Effector memory CD4-positive, alpha-beta T cell (primary cell): Measurements from ENCODE around the gene FARSB.
"Not testable (repeated sequence)": the region's sequence is repeated elsewhere in the genome, so short reads cannot be mapped to it uniquely, and the experiment has no call there.

ENCODE experiments used
- DNase-seq, 3 donors: peaks; one replicate each; pipeline ENCODE4 v3.0.0-alpha.2; 2020
- H3K27ac ChIP-seq: 2 replicates; pipeline ENCODE4 v1.7.0; 2013; ENCODE audit warnings: mild to moderate bottlenecking, low read length, moderate library complexity; ENCODE audit not compliant: insufficient read depth, poor library complexity, severe bottlenecking
- H3K27me3 ChIP-seq: replicated peaks from 2 replicates; pipeline ENCODE4 v1.7.0; 2013; ENCODE audit warnings: mild to moderate bottlenecking, low read length; ENCODE audit not compliant: insufficient read depth, control insufficient read depth, poor library complexity, severe bottlenecking
- H3K36me3 ChIP-seq: 2 replicates; pipeline ENCODE4 v1.7.0; 2013; ENCODE audit warnings: mild to moderate bottlenecking, low read length, moderate library complexity; ENCODE audit not compliant: control insufficient read depth, insufficient read depth
- H3K4me1 ChIP-seq: 2 replicates; pipeline ENCODE4 v1.7.0; 2013; ENCODE audit warnings: low read length, mild to moderate bottlenecking; ENCODE audit not compliant: control insufficient read depth, insufficient read depth, poor library complexity, severe bottlenecking
- H3K4me3 ChIP-seq: 2 replicates; pipeline ENCODE4 v1.7.0; 2013; ENCODE audit warnings: low read length, low read depth, mild to moderate bottlenecking; ENCODE audit not compliant: insufficient read depth, poor library complexity, severe bottlenecking
- H3K9me3 ChIP-seq: 2 replicates; pipeline ENCODE4 v1.7.0; 2013; ENCODE audit warnings: mild to moderate bottlenecking, low read length, moderate library complexity; ENCODE audit not compliant: control insufficient read depth
- total RNA-seq, 3 donors: gene quantifications; one replicate each; lab custom pipeline; 2026; lab: John Stamatoyannopoulos, UW

The FARSB gene
- total RNA-seq, result 22.0 to 30.2 (median 22.3) reads per million in 3 donors

- H3K27ac ChIP-seq, result peak within 1 kb of the TSS; percentile 98
- peak; percentile 89 to 92 (median 90) for DNase-seq
- peaks cover 9% of the 10 kb centered on the region for H3K4me1 ChIP-seq
- H3K27me3 ChIP-seq, result no peaks in the 10 kb centered on the region
- H3K9me3 ChIP-seq, result no peaks in the 10 kb centered on the region
- H3K36me3 ChIP-seq, result no peaks in the 10 kb centered on the region
- H3K4me3 ChIP-seq, result peak within 1 kb of the TSS; percentile 76
These were observed at the start of gene FARSB for GRCh38 chr2:222655787-222656525. FARSB (minus strand) TSS chr2:222656092; CDS start chr2:222656073, 19 bp downstream.

- peaks cover 2% of the 10 kb centered on the region for H3K4me1 ChIP-seq
- H3K36me3 ChIP-seq, result no peaks in the 10 kb centered on the region
- no peak overlapping the region for H3K27ac ChIP-seq
- DNase-seq, result no peak
- H3K27me3 ChIP-seq, result peaks cover 4% of the 10 kb centered on the region
- H3K4me3 ChIP-seq, result no peak overlapping the region
- H3K9me3 ChIP-seq, result no peaks in the 10 kb centered on the region
These were observed 48.0 kb upstream of the FARSB start for GRCh38 chr2:222703886-222704285.

GRCh38 chr2:222703091-222703490 is 47.2 kb upstream of the FARSB start:
- H3K36me3 ChIP-seq, result no peaks in the 10 kb centered on the region
- no peaks in the 10 kb centered on the region for H3K9me3 ChIP-seq
- H3K4me1 ChIP-seq, result peaks cover 2% of the 10 kb centered on the region
- H3K4me3 ChIP-seq, result no peak overlapping the region
- no peak for DNase-seq
- no peak overlapping the region for H3K27ac ChIP-seq
- peaks cover 4% of the 10 kb centered on the region for H3K27me3 ChIP-seq

GRCh38 chr2:222701721-222702131 is 45.8 kb upstream of the FARSB start:
- Histone ChIP-seq H3K4me1 (peaks cover 2% of the 10 kb centered on the region), H3K4me3 (no peak overlapping the region), H3K27ac (no peak overlapping the region), H3K36me3 (no peaks in the 10 kb centered on the region), H3K9me3 (no peaks in the 10 kb centered on the region), H3K27me3 (peaks cover 4% of the 10 kb centered on the region)
- no peak for DNase-seq

- Histone ChIP-seq H3K4me3 (no peak overlapping the region), H3K4me1 (peaks cover 2% of the 10 kb centered on the region), H3K36me3 (no peaks in the 10 kb centered on the region), H3K9me3 (no peaks in the 10 kb centered on the region), H3K27me3 (peaks cover 4% of the 10 kb centered on the region), H3K27ac (no peak overlapping the region)
- no peak for DNase-seq
These were observed 45.3 kb upstream of the FARSB start for GRCh38 chr2:222701233-222701632.

GRCh38 chr2:222698276-222698675 is 42.4 kb upstream of the FARSB start:
- peaks cover 4% of the 10 kb centered on the region for H3K27me3 ChIP-seq
- H3K27ac ChIP-seq, result no peak overlapping the region
- no peak for DNase-seq
- H3K4me1 ChIP-seq, result peaks cover 2% of the 10 kb centered on the region
- no peaks in the 10 kb centered on the region for H3K36me3 ChIP-seq
- H3K9me3 ChIP-seq, result no peaks in the 10 kb centered on the region
- H3K4me3 ChIP-seq, result no peak overlapping the region

GRCh38 chr2:222693837-222694236 is 37.9 kb upstream of the FARSB start:
- H3K27me3 ChIP-seq, result no peaks in the 10 kb centered on the region
- H3K27ac ChIP-seq, result no peak overlapping the region
- H3K4me3 ChIP-seq, result no peak overlapping the region
- H3K4me1 ChIP-seq, result no peaks in the 10 kb centered on the region
- no peaks in the 10 kb centered on the region for H3K36me3 ChIP-seq
- no peaks in the 10 kb centered on the region for H3K9me3 ChIP-seq
- DNase-seq, result no peak

GRCh38 chr2:222693413-222693812 is 37.5 kb upstream of the FARSB start:
- not testable (repeated sequence) for H3K9me3 ChIP-seq, DNase-seq, H3K27me3 ChIP-seq

GRCh38 chr2:222690564-222691200 is 34.8 kb upstream of the FARSB start:
- peak; percentile 24 to 55 (median 40) for DNase-seq
- no peaks in the 10 kb centered on the region for H3K9me3 ChIP-seq
- no peak overlapping the region for H3K27ac ChIP-seq
- no peak overlapping the region for H3K4me3 ChIP-seq
- H3K4me1 ChIP-seq, result no peaks in the 10 kb centered on the region
- H3K36me3 ChIP-seq, result no peaks in the 10 kb centered on the region
- H3K27me3 ChIP-seq, result no peaks in the 10 kb centered on the region

More at GRCh38 chr2:222693413-222693812, 37.5 kb upstream of the FARSB start:
- H3K36me3 ChIP-seq, H3K27ac ChIP-seq, H3K4me1 ChIP-seq, H3K4me3 ChIP-seq: not testable (repeated sequence)

- no peaks in the 10 kb centered on the region for H3K9me3 ChIP-seq
- H3K27ac ChIP-seq, result no peak overlapping the region
- H3K4me3 ChIP-seq, result no peak overlapping the region
- no peaks in the 10 kb centered on the region for H3K27me3 ChIP-seq
- H3K4me1 ChIP-seq, result no peaks in the 10 kb centered on the region
- H3K36me3 ChIP-seq, result no peaks in the 10 kb centered on the region
- DNase-seq, result no peak
These were observed 33.4 kb upstream of the FARSB start for GRCh38 chr2:222689322-222689721.
